GM10266 (cell line): ENCODE measurements around the gene CHN1.

ENCODE experiments used
- DNase-seq: peaks from one replicate; pipeline ENCODE4 v3.0.0; 2012; ENCODE audit errors: extremely low spot score
- TF ChIP-seq, protein P1 (sequence below): IDR thresholded peaks from 2 replicates; pipeline ENCODE4 v1.5.1; 2012; ENCODE audit warnings: mild to moderate bottlenecking, low read depth; ENCODE audit not compliant: control insufficient read depth, insufficient read depth; ENCODE audit errors: missing control alignments

The CHN1 gene

DNA sequence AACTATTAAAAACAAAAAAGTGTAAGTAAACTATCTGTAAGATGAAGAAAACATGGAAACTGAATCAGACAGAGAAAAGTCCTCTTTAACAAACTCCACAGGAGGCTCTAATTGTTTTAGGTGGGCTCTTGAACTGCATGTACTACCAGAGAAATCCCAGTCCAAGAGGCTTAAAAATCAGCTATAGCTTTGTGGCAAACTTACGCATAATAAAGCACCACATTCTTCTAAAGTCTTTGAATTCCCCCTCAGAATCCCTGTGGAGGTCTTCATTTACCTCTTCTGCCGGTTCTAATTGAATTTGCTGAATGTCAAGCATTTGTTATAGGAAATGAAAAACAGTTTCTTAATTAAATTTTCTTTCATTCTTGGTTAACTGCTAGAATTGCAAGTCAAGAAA is 40.8 kb downstream of the CHN1 start:
- no peak for DNase-seq
- TF ChIP-seq, protein P1, sequence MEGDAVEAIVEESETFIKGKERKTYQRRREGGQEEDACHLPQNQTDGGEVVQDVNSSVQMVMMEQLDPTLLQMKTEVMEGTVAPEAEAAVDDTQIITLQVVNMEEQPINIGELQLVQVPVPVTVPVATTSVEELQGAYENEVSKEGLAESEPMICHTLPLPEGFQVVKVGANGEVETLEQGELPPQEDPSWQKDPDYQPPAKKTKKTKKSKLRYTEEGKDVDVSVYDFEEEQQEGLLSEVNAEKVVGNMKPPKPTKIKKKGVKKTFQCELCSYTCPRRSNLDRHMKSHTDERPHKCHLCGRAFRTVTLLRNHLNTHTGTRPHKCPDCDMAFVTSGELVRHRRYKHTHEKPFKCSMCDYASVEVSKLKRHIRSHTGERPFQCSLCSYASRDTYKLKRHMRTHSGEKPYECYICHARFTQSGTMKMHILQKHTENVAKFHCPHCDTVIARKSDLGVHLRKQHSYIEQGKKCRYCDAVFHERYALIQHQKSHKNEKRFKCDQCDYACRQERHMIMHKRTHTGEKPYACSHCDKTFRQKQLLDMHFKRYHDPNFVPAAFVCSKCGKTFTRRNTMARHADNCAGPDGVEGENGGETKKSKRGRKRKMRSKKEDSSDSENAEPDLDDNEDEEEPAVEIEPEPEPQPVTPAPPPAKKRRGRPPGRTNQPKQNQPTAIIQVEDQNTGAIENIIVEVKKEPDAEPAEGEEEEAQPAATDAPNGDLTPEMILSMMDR: no peak

DNA sequence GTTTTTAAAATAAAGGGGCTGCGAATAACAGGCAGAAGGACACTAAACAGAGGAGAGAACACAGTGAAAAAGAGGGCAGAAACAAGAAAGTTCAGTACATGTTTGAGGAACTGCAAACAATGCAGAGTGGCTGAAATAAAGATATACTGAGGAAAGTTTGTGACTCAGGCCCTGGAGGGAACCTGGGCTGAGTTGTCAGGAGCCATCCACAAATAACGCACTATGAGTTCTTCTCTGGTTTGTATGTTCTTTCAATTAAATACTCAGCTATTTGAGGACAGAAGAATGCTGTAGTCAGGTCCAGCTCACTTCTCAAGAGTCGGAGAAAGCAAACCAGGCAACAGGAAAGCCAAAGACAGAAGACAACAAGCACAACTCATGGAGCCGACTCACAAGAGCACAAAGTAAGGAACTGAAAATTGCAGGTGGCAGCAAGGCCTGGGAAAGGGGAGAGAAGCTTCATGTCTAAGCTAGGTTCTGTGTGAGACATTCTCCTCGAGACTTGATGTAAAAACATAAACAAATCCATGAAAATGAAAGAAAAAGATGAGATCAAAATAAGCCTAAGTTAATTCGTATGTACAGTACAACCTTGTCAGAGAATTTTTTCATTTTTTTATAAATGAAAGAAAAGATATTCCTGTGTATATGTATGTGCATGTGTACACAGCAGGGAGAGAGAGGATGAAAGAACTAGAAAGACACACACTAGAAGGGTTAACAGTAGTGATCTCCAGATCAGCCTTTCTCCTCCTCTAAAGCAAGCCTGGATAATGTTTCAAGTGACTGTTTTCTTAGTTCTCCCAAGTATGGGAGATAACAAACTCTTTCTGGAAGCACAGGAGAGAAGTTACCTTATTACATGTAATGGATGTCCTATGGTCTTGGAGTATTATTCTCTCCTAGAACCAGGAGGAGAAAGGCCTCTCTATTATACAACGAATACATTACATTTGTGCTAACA is 41.5 kb downstream of the CHN1 start:
- TF ChIP-seq, protein P1: no peak
- no peak for DNase-seq

DNA sequence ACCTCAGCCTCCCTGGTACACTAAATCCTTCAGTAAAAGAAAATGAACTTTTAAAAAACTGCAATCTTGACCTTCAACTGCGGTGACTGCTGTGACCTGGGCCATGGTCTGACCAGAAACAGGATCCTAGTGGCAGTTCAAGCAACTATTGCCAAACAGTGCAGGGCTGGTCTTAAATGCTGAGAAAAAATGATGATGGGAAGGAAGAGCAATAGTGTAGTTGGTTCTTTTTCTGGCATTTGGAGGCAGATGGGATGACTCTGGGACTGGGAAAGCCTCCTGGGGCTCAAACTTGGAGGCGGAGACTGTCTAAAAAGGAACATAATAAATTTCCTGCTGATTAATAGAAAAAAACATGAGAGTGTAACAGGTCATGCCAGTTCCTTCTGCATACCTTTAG is 45.4 kb downstream of the CHN1 start:
- no peak for DNase-seq
- TF ChIP-seq, protein P1: no peak

DNA sequence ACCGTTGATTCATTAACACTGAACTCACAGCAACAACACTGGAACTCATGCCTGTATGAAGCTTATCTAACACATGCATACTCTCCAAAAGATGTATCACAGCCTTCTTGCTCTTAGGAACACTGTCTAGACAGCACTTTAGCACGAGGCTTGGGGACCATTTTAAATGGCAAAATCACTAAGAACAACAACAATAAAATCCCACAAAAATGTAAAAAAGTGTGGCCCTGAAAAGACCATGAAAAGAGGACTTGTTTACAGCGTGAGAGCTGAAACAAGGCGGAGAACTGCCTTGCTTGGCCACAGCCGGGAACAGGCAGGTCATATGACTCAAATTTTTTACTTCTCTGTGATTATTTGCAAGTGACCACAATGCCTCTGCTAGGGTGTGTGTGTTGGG is 48.1 kb downstream of the CHN1 start:
- DNase-seq: no peak
- TF ChIP-seq, protein P1: no peak

DNA sequence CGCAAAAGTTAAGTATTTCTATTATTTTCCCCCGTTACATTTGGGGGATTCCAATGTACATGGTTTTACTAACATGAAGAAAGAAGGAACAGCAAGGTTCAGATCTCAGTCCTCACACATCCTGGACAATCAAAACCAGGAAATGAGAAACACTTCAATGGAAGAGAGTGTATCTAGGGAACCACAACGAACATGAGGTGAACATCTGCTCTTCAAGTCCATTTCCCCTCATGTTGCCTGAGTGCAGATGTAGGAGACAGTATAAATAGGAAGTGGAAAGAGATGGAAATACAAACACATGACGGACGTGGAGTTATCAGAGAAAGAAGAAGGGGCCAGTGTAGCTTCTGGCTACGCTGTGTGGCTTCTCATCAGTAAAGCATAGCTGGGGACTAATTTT is 52.6 kb downstream of the CHN1 start:
- TF ChIP-seq, protein P1: no peak
- DNase-seq: no peak

DNA sequence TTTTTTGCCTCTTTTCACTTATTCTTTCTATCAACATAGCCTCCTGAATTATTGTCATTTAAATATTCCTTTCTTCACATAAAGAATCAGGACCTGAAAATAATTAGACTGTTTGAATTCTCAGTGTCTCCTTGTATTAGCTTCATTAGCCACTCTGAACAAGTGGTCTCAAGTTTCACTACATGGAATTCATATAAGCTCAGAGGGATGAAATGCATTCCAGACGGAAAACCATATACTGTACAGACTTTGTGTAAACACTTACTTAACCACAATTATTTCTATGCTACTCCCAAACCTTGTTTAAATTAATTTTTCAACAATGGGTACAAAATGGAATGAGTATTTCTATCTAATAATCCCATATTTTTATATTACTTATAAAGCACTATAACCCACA is 53.4 kb downstream of the CHN1 start:
- TF ChIP-seq, protein P1: no peak
- no peak for DNase-seq

DNA sequence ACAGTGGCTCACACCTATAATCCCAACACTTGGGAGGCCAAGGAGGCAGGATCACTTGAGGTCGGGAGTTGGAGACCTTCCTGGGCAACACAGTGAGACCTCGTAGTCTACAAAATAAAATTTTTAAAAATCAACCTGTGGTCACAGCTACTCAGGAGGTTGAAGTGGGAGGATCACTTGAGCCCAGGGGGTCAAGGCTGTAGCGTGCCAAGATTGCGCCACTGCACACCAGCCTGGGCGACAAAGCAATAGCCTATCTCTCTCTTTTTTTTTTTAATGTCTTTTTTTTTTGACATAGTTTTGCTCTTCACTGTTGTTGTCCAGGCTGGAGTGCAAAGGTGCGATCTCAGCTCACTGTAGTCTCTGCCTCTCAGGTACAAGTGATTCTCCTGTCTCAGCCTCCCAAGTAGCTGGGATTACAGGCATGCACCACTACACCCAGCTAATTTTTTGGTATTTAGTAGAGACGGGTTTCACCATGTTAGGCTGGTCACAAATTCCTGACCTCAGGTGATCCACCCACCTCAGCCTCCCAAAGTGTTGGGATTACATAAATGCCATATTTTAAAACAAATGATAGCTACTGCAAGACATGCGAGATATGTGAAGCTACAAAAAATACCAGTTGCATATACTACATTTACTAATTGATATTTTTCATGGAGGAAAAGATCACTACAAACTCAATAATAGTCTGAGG is 55.0 kb downstream of the CHN1 start:
- TF ChIP-seq, protein P1: no peak
- DNase-seq: no peak
